NOMO-1 treated with dmso at 0.1 percent for 144 hours (cell line): ENCODE data around the gene CDK14.

Experiments
- DNase-seq: peaks from one replicate; lab custom pipeline; 2025; ENCODE audit not compliant: unreplicated experiment; lab: John Stamatoyannopoulos, UW

CDK14 gene

DNA sequence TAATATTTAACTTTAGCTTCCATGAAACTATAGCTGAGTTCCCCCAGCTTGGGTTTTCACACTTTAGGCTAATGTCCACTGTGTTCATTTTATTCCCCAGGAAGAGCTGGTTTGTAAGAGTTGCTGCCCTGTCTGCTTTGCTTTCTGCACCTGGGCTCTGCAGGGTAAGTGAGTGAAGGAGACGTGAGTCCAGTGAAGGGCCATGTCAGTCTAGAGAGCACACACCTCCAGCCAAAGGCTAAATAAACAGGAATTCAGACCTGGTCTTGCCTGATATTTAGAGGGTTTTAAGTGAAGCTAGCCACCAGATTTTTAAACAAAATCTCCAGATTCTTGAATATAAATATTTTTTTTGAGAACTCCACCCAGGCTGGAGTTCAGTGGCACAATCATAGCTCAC lies 643.7 kb downstream of the CDK14 start:
- no peak for DNase-seq

DNA sequence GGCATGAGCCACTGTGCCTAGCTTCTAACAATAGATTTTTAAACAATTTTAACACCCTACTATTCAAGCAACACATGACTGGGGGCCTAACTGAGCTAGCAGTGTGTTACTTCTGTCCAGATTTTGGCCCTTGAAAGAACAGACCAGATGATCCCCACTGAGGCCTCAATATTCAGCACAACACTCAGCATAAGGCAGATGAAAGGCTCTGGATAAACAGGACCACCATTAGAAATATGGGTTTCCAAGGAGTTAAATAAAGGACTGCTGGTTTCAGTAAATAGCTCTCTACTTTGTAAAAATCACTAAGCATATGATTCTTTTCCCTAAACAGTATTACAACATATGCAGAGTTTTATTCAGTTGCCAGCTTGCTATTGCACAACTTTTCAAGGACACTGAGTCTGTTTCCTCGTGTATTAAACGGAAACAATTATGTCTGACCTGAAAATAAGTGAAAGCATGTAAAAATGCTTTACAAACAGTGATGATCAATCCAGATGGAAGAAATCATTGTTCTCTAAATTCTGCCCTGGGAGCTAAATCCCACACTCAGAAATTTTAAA lies 644.3 kb downstream of the CDK14 start:
- peak; percentile 60 for DNase-seq

DNA sequence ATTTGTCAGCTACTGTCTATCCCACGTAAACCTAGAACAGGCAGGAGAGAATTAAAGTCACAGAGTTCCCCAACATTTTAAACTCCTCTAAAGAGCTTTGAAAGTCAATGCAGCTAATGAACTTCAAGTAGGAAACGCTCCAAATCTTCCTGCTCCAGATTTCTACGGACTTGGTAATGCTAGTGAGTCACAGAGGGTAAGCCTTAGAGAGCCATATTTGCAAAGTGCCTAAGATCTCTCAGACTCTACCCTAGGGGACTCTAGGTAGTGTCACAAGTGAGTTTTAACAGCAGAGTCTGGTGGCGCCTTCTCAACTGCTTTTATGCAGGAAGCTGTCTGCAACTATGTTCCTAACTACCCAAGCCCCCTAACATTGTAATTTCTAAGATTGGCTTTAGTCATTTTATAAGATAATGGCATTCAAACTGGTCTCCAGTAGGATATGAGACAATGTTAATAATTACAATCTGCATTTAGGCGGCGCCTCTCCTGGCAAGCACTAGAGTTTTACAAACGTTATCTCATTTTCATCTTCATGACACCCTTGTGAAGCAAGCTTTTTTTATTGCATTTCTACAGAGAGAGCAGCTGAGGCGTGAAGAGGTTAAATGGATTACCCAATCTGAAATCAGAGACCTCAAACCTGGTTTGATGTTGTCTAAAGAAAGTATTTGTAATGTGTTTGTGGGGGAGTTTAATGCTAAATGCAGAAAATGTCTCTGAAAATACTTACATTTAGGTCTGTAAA lies 646.1 kb downstream of the CDK14 start:
- peak; percentile 57 for DNase-seq

DNA sequence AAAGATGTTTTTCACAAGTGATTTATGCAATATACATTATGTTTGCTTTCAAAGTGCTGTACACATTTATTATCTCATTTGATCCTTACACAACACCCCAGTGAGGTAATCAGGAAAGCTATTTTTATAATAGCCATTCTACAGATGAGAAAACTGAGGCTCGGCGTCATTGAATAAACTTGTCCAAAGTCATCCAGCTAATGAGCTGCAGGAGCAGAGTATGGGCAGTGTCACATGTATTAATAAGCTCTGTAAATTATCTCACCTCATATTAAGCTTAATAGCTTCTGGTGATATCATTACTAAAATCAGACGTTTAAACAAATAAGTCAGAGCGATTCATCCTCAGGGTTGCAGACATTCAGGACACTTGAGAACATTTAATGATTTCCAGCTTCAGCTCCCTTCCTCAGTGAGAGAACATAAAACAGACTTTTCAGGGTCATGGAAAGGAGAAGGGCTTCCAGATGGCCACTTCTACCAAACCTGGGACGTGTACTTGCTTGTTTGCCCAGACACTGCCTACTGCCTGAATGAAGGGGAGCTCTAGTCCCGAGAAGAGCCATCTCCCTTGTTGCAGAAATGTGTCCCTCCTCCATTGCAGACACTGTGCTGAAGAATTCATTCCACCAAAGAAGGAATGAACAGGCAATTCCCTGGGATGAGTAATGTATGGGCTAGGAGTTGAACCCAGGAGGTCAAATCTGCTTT lies 647.6 kb downstream of the CDK14 start:
- DNase-seq, result no peak

DNA sequence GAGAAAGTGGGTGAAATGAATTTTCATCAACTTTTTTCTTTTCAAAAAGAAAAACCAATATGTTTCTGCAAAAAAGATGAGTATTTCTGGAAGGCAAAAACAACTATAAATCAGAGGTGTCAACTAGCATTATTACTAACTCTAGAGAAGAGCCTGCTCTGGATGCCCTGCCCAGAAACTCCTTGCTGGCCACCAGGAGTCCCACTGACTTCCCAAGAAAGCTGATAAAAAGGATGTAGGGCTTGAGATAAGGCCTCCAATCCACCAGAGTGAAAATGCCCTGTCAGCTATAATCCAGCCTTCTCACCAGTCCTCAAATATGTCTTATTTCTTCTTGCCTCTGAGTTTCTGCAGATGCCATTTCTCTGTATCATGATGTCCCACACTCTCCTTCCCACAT lies 651.4 kb downstream of the CDK14 start:
- no peak for DNase-seq

DNA sequence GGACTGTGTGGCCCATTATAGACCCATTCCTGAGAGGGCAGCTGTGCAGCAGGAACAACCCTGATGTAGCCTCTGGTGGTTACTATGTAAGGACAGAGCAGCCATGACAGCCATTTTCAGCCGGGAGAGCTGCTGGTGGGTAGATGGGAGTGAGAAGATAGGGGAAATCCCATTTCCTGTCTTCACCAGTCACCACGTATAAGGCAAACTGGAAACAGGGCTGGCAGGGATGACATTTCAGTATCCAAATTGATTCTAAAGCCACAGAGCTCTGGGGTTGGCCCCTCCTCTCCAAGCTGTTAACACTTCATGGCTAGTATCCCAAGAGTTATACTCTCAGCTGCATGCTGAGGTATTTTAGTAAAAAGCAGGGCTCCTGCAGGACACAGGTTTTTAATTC lies 652.9 kb downstream of the CDK14 start:
- no peak for DNase-seq

DNA sequence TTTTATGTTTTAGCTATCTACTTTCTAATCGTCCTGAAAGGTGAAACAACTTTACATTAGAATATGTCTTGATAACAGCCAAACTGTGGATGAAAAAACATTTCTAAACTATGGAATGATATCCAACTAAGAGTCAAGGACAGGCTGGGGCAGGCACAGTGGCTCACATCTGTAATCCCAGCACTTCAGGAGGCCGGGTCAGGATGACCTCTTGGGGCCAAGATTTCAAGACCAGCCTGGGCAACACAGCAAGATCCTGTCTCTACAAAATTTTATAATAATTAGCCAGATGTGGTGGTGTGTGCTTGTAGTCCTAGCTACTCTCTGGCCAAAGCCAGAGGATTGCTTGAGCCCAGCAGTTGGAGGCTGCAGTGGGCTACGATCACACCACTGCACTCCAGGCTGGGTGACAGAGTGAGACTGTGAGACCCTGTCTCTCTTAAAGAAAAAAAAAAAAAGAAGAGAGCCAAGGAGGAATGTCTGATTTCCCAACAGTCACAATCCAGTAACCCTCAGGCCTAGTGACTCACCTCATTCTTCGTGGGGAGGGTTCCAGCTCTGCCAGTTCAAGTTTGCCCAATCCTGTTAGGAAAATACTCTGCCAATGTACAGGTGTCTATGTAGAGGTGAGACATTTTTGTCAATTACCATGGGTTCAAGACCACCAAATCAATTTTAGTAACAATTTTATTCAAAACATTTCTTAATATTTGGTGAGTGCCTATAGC lies 653.5 kb downstream of the CDK14 start:
- no peak for DNase-seq

DNA sequence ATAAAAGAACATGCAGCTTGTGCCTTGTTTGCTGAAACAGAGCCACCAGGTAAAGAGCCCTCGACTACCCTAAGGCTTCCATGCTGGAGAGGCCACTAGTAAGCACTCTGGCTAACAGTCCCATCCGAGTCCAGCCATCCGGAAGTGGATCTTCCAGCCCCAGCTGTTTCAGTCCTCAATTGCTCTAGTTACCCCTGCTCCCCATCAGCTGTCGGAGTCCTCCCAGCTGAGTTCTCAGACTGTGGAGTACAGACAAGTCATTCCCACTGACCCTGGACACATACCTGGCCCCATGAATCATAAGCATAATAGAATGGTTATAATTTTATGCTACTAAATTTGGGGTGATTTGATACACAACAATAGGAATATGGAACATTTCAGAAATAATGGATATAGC lies 654.6 kb downstream of the CDK14 start:
- DNase-seq, result no peak

DNA sequence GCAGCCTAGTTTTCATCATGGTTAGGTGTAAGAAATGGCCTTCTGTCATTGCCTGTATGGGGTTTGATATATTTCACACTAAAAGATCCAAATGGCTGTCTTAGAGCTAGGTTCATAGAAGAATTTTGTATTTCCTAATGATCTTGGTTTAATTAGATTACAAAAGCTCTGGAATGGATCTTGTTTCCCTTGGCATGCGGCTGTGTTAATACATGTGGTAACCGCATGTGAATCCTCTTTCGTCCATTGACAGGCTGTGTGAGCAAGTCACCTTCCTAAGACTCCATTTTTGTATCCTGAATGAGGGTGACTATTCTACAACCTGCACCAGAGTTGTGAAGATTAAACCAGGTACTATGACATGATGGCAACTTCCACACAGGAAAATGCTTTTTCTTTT lies 655.8 kb downstream of the CDK14 start:
- no peak for DNase-seq
